Nucleus accumbens (tissue), 56 donors: ENCODE measurements around the gene APOA5.
"Not testable (repeated sequence)": the region's sequence is repeated elsewhere in the genome, so short reads cannot be mapped to it uniquely, and the experiment has no call there.

Experiments
- DNase-seq, 56 donors: peaks; one replicate each; lab custom pipeline; 2025; lab: John Stamatoyannopoulos, UW

The APOA5 gene

DNA sequence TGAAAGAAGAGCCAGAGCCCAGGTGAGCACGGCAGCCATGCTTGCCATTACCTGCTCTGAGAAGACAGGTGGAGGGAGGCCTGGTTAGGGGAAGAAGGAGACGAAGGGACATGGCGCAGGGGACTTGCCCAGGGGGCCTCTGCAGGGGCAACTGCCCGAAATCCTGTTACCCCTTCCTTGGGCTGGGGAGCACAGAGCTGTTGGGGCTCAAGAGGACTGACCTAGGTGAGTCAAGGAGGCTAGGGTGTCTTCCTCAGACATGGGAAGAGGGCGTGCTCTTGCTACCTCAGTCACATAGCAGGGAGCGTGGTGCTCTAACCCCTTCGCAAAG lies at the start of gene APOA5:
TSS of gene APOA5 (minus strand) at position 67 of the 331 bp plus-strand sequence. CDS start at position 48, 19 bp downstream.
- DNase-seq, result no peak

DNA sequence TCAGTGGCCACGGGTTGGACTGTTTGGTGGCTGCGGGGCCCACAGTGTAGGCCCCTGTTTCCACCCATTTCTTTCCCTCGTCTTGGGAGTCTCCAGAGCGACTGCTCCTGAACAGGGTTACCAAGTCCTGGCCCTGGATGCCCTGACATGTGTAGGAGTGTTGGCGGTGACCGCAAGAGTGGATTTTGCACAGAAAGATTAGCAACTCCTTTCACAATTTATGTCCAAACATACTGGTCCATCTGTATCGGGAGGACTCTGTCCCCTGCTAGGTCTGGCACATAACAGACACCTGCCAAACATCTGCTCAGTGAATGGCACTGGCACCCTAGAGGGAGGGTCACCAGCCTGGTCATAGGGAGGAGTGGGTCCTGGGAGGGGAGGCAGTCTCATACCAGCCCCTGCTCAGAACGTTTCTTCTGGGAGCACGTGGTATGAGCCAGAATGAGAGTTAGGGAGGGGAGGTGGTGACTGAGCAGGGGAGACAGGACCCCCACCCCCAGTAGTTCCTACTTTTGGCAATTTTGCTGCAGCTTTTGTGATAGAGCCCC lies 49.1 kb upstream of the APOA5 start:
- DNase-seq, result peak in 1 of 56 donors; percentile 18

DNA sequence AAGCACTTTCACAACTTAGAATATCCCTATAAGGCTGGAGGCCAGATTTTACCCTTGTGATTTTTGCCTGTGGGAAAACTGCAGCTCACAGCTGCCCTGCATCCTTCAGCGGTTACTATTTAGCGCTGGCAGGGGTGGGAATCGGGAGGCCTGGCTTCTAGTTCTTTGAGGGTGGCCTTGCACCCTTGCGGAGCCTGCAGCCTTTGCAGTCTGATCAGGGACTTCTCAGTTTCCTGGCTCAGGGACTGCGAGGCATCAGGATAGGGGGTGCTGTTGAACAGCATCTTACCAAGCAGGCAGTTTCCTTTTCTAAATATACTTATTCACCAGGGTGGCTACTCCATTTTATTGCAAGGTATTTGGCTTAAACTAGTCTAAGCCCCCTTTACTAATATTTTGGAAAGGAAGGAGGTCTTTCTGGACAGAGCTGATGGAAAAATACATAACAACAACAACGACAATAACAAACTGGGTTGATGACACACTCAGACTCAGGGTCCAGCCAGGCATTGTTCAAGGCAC lies 48.6 kb upstream of the APOA5 start:
- peak in 19 of 56 donors; percentile 8 to 47 (median 21) for DNase-seq

DNA sequence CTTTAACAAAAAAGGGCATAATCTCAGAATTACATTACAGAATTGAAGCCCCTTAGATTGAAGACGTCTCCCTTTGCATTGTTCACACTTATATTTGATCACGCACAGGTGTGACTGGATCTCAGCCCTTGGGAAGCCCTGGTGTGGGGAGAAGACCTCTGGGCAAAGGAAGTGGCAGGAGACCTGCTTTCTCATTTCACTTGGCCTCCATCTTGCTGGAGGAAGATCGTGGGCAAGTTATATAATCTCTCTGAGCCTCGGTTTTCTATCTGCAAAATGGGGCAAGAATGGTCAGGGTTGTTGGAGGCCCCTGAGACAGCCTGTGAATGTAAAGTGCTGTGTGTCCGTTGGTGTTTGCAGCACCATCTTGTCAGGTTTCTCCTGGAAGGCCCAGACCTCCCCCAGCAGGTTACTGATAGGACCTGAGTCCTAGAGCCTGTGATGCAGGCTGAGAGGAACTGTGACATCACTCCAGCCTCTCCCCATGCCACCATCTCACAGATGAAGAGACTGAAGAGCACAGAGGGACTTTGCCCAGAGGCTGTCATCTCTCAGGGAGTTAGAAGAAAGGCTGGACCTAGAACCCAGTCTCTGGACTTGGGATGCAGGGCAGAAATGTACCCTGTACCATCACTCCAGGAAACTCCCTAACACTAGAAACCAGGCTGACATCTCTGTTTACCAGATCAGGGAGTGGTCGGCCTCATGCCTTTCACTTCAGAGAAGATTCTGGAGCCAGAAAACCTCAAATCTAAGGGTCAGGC lies 46.8 kb upstream of the APOA5 start:
- no peak for DNase-seq

DNA sequence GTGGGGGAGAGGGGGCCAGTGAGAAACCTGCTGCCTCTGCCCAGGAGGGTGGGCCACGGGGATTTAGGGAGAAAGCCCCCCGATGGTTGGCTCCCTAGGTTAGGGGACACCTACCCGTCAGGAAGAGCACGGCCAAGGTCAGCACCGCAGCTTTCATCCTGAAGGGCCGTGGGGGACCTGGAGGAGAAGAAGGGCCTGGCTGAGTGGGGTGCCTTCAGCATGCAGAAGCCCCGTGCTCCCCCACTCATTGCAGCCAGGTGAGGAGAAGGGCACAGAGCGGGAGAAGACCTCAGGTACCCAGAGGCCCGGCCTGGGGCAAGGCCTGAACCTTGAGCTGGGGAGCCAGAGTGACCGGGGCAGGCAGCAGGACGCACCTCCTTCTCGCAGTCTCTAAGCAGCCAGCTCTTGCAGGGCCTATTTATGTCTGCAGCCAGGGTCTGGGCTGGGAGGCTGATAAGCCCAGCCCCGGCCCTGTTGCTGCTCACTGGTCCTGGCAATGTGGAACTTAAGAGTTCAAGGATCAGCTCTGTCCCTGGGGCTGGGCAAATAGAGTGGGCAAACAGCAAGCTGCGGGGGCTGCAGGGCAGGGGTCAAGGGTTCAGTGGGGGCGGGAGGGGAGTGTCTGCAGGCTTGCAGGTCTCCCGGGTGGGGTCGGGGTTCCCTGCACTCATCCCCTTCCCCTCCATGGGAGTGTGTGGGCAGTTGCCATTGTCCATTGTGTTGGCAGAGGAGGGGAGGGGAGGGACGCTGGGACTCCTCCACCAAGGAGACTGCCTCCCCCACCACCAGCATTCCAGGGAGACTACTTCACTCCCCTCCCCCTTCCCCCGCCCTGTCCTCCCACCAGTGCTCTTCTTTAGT lies 45.8 kb upstream of the APOA5 start, which contains the start of gene APOA1:
TSS of gene APOA1 (minus strand) at position 392 of the 861 bp plus-strand sequence. CDS start at position 157, 235 bp downstream.
- no peak for DNase-seq

DNA sequence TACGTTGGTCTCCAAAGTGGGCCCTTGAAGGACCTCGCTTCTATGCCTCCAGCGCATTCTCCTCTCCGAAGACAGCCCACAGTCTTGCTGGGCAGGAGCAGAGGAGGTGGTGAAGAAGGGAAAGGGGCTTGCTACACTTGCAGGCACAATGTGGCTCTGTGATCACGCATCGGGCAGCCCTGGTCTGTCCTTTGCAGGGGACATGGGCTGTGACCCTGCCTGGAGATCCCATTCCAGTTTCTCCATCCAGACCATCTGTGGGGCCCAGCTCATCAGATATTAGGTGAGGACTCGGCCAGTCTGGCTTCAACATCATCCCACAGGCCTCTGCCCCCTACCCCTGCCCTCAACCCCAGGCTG lies 44.9 kb upstream of the APOA5 start:
- no peak for DNase-seq

DNA sequence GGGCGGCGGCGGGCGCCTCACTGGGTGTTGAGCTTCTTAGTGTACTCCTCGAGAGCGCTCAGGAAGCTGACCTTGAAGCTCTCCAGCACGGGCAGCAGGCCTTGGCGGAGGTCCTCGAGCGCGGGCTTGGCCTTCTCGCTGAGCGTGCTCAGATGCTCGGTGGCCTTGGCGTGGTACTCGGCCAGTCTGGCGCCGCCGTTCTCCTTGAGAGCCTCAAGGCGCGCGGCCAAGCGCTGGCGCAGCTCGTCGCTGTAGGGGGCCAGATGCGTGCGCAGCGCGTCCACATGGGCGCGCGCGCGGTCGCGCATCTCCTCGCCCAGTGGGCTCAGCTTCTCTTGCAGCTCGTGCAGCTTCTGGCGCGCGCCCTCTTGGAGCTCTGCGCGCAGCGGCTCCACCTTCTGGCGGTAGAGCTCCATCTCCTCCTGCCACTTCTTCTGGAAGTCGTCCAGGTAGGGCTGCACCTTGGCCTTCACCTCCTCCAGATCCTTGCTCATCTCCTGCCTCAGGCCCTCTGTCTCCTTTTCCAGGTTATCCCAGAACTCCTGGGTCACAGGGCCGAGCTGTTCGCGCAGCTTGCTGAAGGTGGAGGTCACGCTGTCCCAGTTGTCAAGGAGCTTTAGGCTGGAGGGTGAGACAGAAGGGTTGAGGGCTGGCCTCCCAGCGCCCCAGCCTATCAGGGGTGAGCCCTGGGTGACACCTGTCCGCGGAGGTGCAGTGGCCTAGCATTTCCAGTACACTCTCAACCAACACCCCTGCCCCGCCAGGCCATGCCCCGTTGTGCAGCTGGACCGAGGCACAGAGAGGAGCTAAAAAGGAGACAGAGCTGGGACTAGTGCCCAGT lies 44.3 kb upstream of the APOA5 start:
- DNase-seq, result peak; percentile 37 to 93 (median 78)

DNA sequence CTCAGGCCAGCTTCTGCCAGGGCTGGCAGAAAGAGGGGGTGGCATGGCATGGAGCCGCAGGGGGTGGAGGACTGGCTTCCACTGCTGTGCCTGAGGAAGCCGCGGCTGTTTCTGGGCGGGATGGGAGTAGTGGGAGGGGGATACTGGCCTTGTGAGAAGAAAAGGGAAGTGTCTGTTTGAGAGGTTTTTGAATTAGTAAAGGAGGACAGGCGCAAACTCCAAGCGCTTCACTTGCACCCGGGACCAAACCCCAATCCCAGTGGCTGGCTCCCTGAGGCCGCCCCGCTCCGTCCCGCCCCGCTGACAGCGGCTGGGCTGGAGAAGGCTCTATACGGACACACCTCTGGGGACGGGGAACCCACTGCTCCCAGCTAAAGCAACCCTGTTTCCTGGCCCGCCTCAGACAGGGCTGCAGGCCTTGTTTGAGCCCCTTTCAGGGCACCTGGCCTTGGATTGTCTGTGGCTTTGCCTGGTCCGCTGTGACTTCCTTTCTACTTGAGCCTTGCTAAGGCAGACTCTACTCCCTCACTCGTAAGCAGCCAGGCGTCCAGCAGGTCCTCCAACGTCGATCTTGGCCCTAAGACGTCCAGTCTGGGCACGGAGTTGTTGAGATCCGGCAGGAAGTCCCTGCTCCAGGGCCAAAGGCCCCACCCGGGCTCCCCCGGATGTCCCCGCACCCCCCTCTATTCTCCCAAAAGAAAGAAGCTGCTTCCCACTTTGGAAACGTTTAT lies 43.5 kb upstream of the APOA5 start:
- peak in 2 of 56 donors; percentile 43 to 51 for DNase-seq

- DNase-seq, result not testable (repeated sequence)
Observed at GRCh38 chr11:116834535-116835041, 42.9 kb upstream of the APOA5 start.

DNA sequence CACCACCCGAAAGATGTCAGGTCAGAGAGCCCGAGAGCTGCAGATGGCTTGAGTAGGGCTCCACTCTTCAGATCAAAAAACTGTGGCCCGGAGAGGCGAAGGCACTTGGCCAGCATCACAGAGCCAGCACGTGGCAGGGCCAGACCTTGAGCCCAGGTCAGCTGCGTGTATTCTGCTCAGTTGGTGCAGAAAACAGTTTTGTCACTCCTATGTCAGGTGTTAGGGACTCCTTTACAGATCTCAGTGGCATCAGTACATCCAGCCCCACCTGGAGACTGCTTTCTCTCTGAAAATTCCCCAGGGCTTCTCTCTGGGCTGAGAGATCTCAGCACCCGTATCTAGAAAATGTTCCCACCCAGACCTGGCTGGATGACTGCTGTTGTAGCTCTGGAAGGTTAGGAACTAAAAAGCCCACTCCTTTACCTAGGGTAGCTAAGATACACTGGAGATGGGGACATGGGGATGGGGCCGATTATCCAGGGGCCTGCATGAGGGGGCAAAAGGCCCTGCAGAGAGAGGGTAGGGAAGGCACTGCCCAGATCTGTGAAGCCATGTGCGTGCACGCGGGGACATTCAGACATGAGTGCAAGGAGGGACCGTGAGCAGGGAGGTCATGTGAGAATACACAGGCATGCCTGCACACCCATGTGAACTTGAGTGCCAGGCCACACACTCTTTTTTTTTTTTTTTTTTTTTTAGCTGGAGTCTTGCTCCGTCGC lies 42.3 kb upstream of the APOA5 start:
- no peak for DNase-seq

GRCh38 chr11:116833491-116833815 lies 41.8 kb upstream of the APOA5 start:
- DNase-seq, result no peak

GRCh38 chr11:116832350-116833290 lies 40.9 kb upstream of the APOA5 start:
- no peak for DNase-seq

- DNase-seq, result no peak
Observed at GRCh38 chr11:116831790-116832349, 40.2 kb upstream of the APOA5 start.

GRCh38 chr11:116830184-116830912 lies 38.7 kb upstream of the APOA5 start:
- DNase-seq, result no peak

- DNase-seq, result no peak
Observed at GRCh38 chr11:116829525-116830183, 38.0 kb upstream of the APOA5 start, which contains the start of gene APOC3. APOC3 (plus strand) TSS chr11:116829907; CDS start chr11:116830583, 676 bp downstream.
